Pulmonary artery endothelial cell (primary cell): ENCODE data around the gene OR9K2. TPM values are rescaled to one million over a fixed set of nuclear protein-coding genes. Genes with fewer than 3 reads are reported as not detected.
A peak's percentile ranks its signal among the peaks of the same experiment; 100 is the strongest.
"Not testable (repeated sequence)": the region's sequence is repeated elsewhere in the genome, so short reads cannot be mapped to it uniquely, and the experiment has no call there.

Source experiments
- DNase-seq: peaks from one replicate; pipeline ENCODE4 v3.0.0-alpha.2; 2011; ENCODE audit warnings: low read depth, low spot score
- total RNA-seq: library from RNA; depleted of rRNA; stranded (reverse); fragments of >200 nt; gene quantifications from 2 replicates; pipeline ENCODE4 v1.2.3, GENCODE V29; 2014

The OR9K2 gene
- total RNA-seq: not detected in 2 replicates

- no peak for DNase-seq
Observed at GRCh38 chr12:55126106-55126505, at the start of gene OR9K2. OR9K2 (plus strand) TSS chr12:55126406; CDS start chr12:55129835, 3,429 bp downstream.

GRCh38 chr12:55092579-55092978 is 33.6 kb upstream of the OR9K2 start:
- DNase-seq: no peak

GRCh38 chr12:55112378-55112875 is 13.8 kb upstream of the OR9K2 start:
- no peak for DNase-seq

GRCh38 chr12:55116152-55116551 is 10.1 kb upstream of the OR9K2 start:
- DNase-seq: no peak

GRCh38 chr12:55132816-55133215 is 6.6 kb downstream of the OR9K2 start:
- DNase-seq: no peak

- peak; percentile 7 for DNase-seq
Observed at GRCh38 chr12:55142669-55143565, 16.7 kb downstream of the OR9K2 start.

GRCh38 chr12:55143566-55143870 is 17.3 kb downstream of the OR9K2 start:
- no peak for DNase-seq

GRCh38 chr12:55167010-55167640 is 40.9 kb downstream of the OR9K2 start:
- DNase-seq: not testable (repeated sequence)

- no peak for DNase-seq
Observed at GRCh38 chr12:55171445-55171844, 45.2 kb downstream of the OR9K2 start.

GRCh38 chr12:55171846-55172245 is 45.6 kb downstream of the OR9K2 start:
- not testable (repeated sequence) for DNase-seq

- DNase-seq: no peak
Observed at GRCh38 chr12:55172686-55173085, 46.5 kb downstream of the OR9K2 start.

- no peak for DNase-seq
Observed at GRCh38 chr12:55173456-55173855, 47.2 kb downstream of the OR9K2 start.

Other genes with a start within 250 kb of the OR9K2 start
- gene TESPA1, start 141.6 kb upstream of the OR9K2 start, total RNA-seq: not detected in 2 replicates
- gene NEUROD4, start 106.4 kb upstream of the OR9K2 start, total RNA-seq: not detected in 2 replicates
- not detected in 2 replicates for gene OR10A7, start 94.6 kb downstream of the OR9K2 start, total RNA-seq
- gene OR6C74, start 118.2 kb downstream of the OR9K2 start, total RNA-seq: not detected in 2 replicates
- gene OR6C6, start 170.2 kb downstream of the OR9K2 start, total RNA-seq: not detected in 2 replicates
- not detected in 2 replicates for gene OR6C1, start 187.9 kb downstream of the OR9K2 start, total RNA-seq
- gene OR6C3, start 204.3 kb downstream of the OR9K2 start, total RNA-seq: not detected in 2 replicates
- gene OR6C75, start 236.6 kb downstream of the OR9K2 start, total RNA-seq: not detected in 2 replicates